ENCODE data around the gene WNT2B. TPM values are rescaled to one million over a fixed set of nuclear protein-coding genes. Genes with fewer than 3 reads are reported as not detected.
A peak's percentile ranks its signal among the peaks of the same experiment; 100 is the strongest.

The WNT2B gene
- total and polyA plus RNA-seq, 11 donors, result 0.71 to 16.2 (median 2.0) TPM

- H3K27ac ChIP-seq, result no peak overlapping the region
- ATAC-seq (no peak), DNase-seq (no peak)
- peaks cover 0 to 37% (median 11%) of the 10 kb centered on the region in 9 donors for H3K27me3 ChIP-seq
- TF ChIP-seq POLR2A (IDR thresholded peaks at IDR 0.05), result no peak
- no peak for TF ChIP-seq CTCF (IDR thresholded peaks at IDR 0.05)
- WGBS, 4 donors, result 58 to 80% (median 71%) methylated on average over 12 to 16 of the region's 16 CpGs
- intact Hi-C loops (cut with DNase I), result loop anchor here in 7 of 10 donors (10.0 kb wide), 3 partner anchors 105 to 195 kb away; partner anchors contain the start of genes RHOC (in 4 of the 7), CAPZA1 (in 2 of the 7), MOV10 (in 2 of the 7) and ST7L (in 2 of the 7)
- H3K36me3 ChIP-seq, result no peaks in the 10 kb centered on the region
- H3K4me3 ChIP-seq, result peak overlapping the region in 5 of 12 donors; percentile 52 to 66 (median 62)
- H3K4me1 ChIP-seq, result peaks cover 0 to 24% (median 13%) of the 10 kb centered on the region in 12 donors
- H3K9me3 ChIP-seq, result no peaks in the 10 kb centered on the region
Observed at GRCh38 chr1:112509660-112510178, 954 bp downstream of the WNT2B start.

GRCh38 chr1:112510340-112510739, 1.6 kb downstream of the WNT2B start:
- Histone ChIP-seq H3K4me1 (peaks cover 0 to 22% (median 14%) of the 10 kb centered on the region in 12 donors), H3K27me3 (peaks cover 0 to 37% (median 11%) of the 10 kb centered on the region in 9 donors), H3K27ac (no peak overlapping the region), H3K9me3 (no peaks in the 10 kb centered on the region), H3K36me3 (no peaks in the 10 kb centered on the region), H3K4me3 (peak overlapping the region in 1 of 12 donors; percentile 64)
- intact Hi-C loops (cut with DNase I), result no loop called here
- no peak for DNase-seq
- ATAC-seq, result no peak
- no peak for TF ChIP-seq POLR2A (IDR thresholded peaks at IDR 0.05)
- no peak for TF ChIP-seq CTCF (IDR thresholded peaks at IDR 0.05)
- WGBS, 4 donors, result 81 to 92% (median 86%) methylated on average over 7 of the region's 7 CpGs

- no peaks in the 10 kb centered on the region for H3K36me3 ChIP-seq
- no peaks in the 10 kb centered on the region for H3K9me3 ChIP-seq
- H3K27ac ChIP-seq, result no peak overlapping the region
- intact Hi-C loops (cut with DNase I), result no loop called here
- H3K4me3 ChIP-seq, result no peak overlapping the region
- peaks cover 0 to 34% (median 11%) of the 10 kb centered on the region in 9 donors for H3K27me3 ChIP-seq
- ATAC-seq (no peak), DNase-seq (no peak)
- 42 to 64% (median 51%) methylated on average over 2 of the region's 2 CpGs for WGBS, 4 donors
- peaks cover 0 to 28% (median 14%) of the 10 kb centered on the region in 12 donors for H3K4me1 ChIP-seq
- TF ChIP-seq POLR2A (IDR thresholded peaks at IDR 0.05), result no peak
- no peak for TF ChIP-seq CTCF (IDR thresholded peaks at IDR 0.05)
Observed at GRCh38 chr1:112511897-112512296, 3.1 kb downstream of the WNT2B start.

GRCh38 chr1:112513112-112513870, 4.5 kb downstream of the WNT2B start:
- peaks cover 0 to 32% (median 11%) of the 10 kb centered on the region in 12 donors for H3K4me1 ChIP-seq
- peak; percentile 40 to 71 (median 56) for ATAC-seq
- no peak overlapping the region for H3K4me3 ChIP-seq
- H3K27ac ChIP-seq, result peak overlapping the region in 5 of 12 donors; percentile 10 to 34 (median 17)
- peak in 2 of 5 donors; percentile 31 to 41 for DNase-seq
- TF ChIP-seq CTCF (IDR thresholded peaks at IDR 0.05) (no peak), POLR2A (IDR thresholded peaks at IDR 0.05) (no peak)
- peaks cover 0 to 5% (median 0%) of the 10 kb centered on the region in 9 donors for H3K36me3 ChIP-seq
- intact Hi-C loops (cut with DNase I), result no loop called here
- peaks cover 0 to 20% (median 4%) of the 10 kb centered on the region in 9 donors for H3K27me3 ChIP-seq
- no peaks in the 10 kb centered on the region for H3K9me3 ChIP-seq
- WGBS, 4 donors, result 66 to 71% (median 69%) methylated on average over 9 of the region's 9 CpGs

All from heart left ventricle (tissue), 16 donors.